HCT116 (cell line): ENCODE data around the gene SLC26A9. TPM values are rescaled to one million over a fixed set of nuclear protein-coding genes. Genes with fewer than 3 reads are reported as not detected.

Source experiments
- ATAC-seq: fragments of 200-7000 bp; cut with Tn5 transposase; 2 replicates; pipeline ENCODE4 v1.9.1; 2020; ENCODE audit warnings: mild to moderate bottlenecking, moderate library complexity
- BruUV-seq: library from RNA; stranded (reverse); fragments of 400-500 nt; replicated peaks from 2 replicates; lab custom pipeline; 2021; lab: Mats Ljungman, UMichigan
- CTCF ChIA-PET: fragments of 300-600 bp; sonication (Branson Sonifier 250); formaldehyde crosslinking; loops from one replicate; lab custom pipeline; 2021; ENCODE audit warnings: antibody characterized with exemption; lab: Charles Lee
- POLR2A ChIA-PET: fragments of 300-600, 350-600 bp; sonication (Branson Sonifier 250); formaldehyde crosslinking; loops from one replicate; lab custom pipeline; 2021; ENCODE audit warnings: antibody characterized with exemption; lab: Charles Lee
- RAD21 ChIA-PET, 2 experiments: fragments of 300-600 bp; sonication (Branson Sonifier 250); formaldehyde crosslinking; loops; one replicate each; lab custom pipeline; 2023; ENCODE audit warnings: low total read pairs in 2 of 2; ENCODE audit not compliant: uncharacterized antibody in 2 of 2, unreplicated experiment in 2 of 2, low non-redundant PET in 1 of 2; lab: Charles Lee
- DNase-seq: peaks from one replicate; pipeline ENCODE4 v3.0.0-alpha.2; 2010; ENCODE audit warnings: low read depth, low spot score
- H2AFZ ChIP-seq: fragments of 200-600 bp; shearing (Covaris generic), sonication (generic); 2 replicates; pipeline ENCODE4 v1.6.1; 2017; ENCODE audit warnings: low read depth, mixed run types, mixed read lengths, antibody characterized with exemption, low read length; ENCODE audit not compliant: poor library complexity, severe bottlenecking
- H3K27ac ChIP-seq: 2 replicates; pipeline ENCODE4 v1.5.1; 2012; ENCODE audit warnings: low read depth, low read length
- H3K27me3 ChIP-seq: fragments of 200-600 bp; sonication (generic); 2 replicates; pipeline ENCODE4 v1.6.1; 2016; ENCODE audit warnings: mixed run types, low read length, mixed read lengths; ENCODE audit not compliant: insufficient read depth
- H3K36me3 ChIP-seq, 2 experiments: fragments of 200-500 bp in 1 of 2; fragments of 200-600 bp in 1 of 2; sonication (Bioruptor generic) in 1 of 2; sonication (generic) in 1 of 2; 2 replicates each; pipeline versions ENCODE4 v1.5.1 to v1.6.1; 2014 to 2016; ENCODE audit warnings: low read length in 2 of 2, inconsistent platforms in 1 of 2, mixed read lengths in 1 of 2, mixed run types in 1 of 2; ENCODE audit not compliant: insufficient read depth in 2 of 2, control insufficient read depth in 1 of 2
- H3K4me1 ChIP-seq, 2 experiments: fragments of 200-600 bp in 1 of 2; sonication (generic) in 1 of 2; 2 replicates each; pipeline versions ENCODE4 v1.5.1 to v1.6.1; 2012 to 2017; ENCODE audit warnings: low read length in 2 of 2, inconsistent platforms in 1 of 2, mild to moderate bottlenecking in 1 of 2, mixed read lengths in 1 of 2, mixed run types in 1 of 2, moderate library complexity in 1 of 2; ENCODE audit not compliant: insufficient read depth in 2 of 2, control insufficient read depth in 1 of 2
- H3K4me2 ChIP-seq: fragments of 200-600 bp; sonication (generic); 2 replicates; pipeline ENCODE4 v1.6.1; 2017; ENCODE audit warnings: mixed run types, low read length, mixed read lengths
- H3K4me3 ChIP-seq, 2 experiments: fragments of 200-600 bp in 1 of 2; sonication (generic) in 1 of 2; replicated peaks in 1 of 2; 2 replicates each; pipeline ENCODE4 v1.5.1; 2011 to 2016; ENCODE audit warnings: low read length in 2 of 2, control low read depth in 1 of 2, low read depth in 1 of 2, mild to moderate bottlenecking in 1 of 2, mixed read lengths in 1 of 2, mixed run types in 1 of 2
- H3K79me2 ChIP-seq: fragments of 200-600 bp; sonication (generic); 2 replicates; pipeline ENCODE4 v1.6.1; 2017; ENCODE audit warnings: mild to moderate bottlenecking, mixed run types, low read length, moderate library complexity, mixed read lengths; ENCODE audit not compliant: insufficient read depth
- H3K9ac ChIP-seq: fragments of 200-600 bp; sonication (generic); 2 replicates; pipeline ENCODE4 v1.6.1; 2016; ENCODE audit warnings: low read length, mixed read lengths
- H3K9me2 ChIP-seq: fragments of 200-600 bp; sonication (generic), shearing (Covaris generic); 2 replicates; pipeline ENCODE4 v1.6.1; 2017; ENCODE audit warnings: mixed run types, mild to moderate bottlenecking, moderate library complexity; ENCODE audit not compliant: insufficient read depth
- H3K9me3 ChIP-seq, 2 experiments: fragments of 200-500 bp in 1 of 2; fragments of 200-600 bp in 1 of 2; sonication (Bioruptor generic) in 1 of 2; sonication (generic) in 1 of 2; 2 replicates each; pipeline ENCODE4 v1.6.1; 2014 to 2017; ENCODE audit warnings: low read length in 2 of 2, mixed read lengths in 2 of 2, inconsistent platforms in 1 of 2, low read depth in 1 of 2, mild to moderate bottlenecking in 1 of 2, mixed run types in 1 of 2, moderate library complexity in 1 of 2; ENCODE audit not compliant: control insufficient read depth in 1 of 2, insufficient read depth in 1 of 2
- H4K20me1 ChIP-seq: fragments of 200-600 bp; sonication (generic), shearing (Covaris generic); 2 replicates; pipeline ENCODE4 v1.6.1; 2017; ENCODE audit warnings: mixed run types, mild to moderate bottlenecking, moderate library complexity; ENCODE audit not compliant: insufficient read depth
- CBX3 ChIP-seq: IDR thresholded peaks from 2 replicates; pipeline ENCODE4 v1.6.1; 2012; ENCODE audit warnings: low read depth
- CEBPB ChIP-seq: IDR thresholded peaks from 2 replicates; pipeline ENCODE4 v1.6.1; 2012; ENCODE audit warnings: low read depth
- CTCF ChIP-seq, 3 experiments: fragments of 200-600 bp in 1 of 3; sonication (generic) in 1 of 3; IDR thresholded peaks in 2 of 3; conservative IDR thresholded peaks in 1 of 3; 2 replicates each; pipeline ENCODE4 v1.5.1; 2012 to 2017; ENCODE audit warnings: low read depth in 2 of 3, low read length in 2 of 3, antibody characterized with exemption in 1 of 3, borderline replicate concordance in 1 of 3, control low read depth in 1 of 3, mild to moderate bottlenecking in 1 of 3, mixed read lengths in 1 of 3, mixed run types in 1 of 3, moderate library complexity in 1 of 3; ENCODE audit not compliant: insufficient read depth in 1 of 3
- EGR1 ChIP-seq: IDR thresholded peaks from 2 replicates; pipeline ENCODE4 v1.6.1; 2012; ENCODE audit warnings: low read depth
- ELF1 ChIP-seq: IDR thresholded peaks from 2 replicates; pipeline ENCODE4 v1.6.1; 2012; ENCODE audit warnings: low read depth, borderline replicate concordance
- EZH2 ChIP-seq: fragments of 200-600 bp; sonication (generic); IDR thresholded peaks from 2 replicates; pipeline ENCODE4 v1.6.1; 2017; ENCODE audit warnings: antibody characterized with exemption, mixed run types
- EZH2phosphoT487 ChIP-seq: fragments of 200-600 bp; IDR thresholded peaks from 2 replicates; pipeline ENCODE4 v1.6.1; 2018; ENCODE audit warnings: antibody characterized with exemption, borderline replicate concordance
- FOSL1 ChIP-seq: IDR thresholded peaks from 2 replicates; pipeline ENCODE4 v1.6.1; 2012; ENCODE audit warnings: low read depth
- JUND ChIP-seq: IDR thresholded peaks from 2 replicates; pipeline ENCODE4 v1.6.1; 2012
- MAX ChIP-seq: IDR thresholded peaks from 2 replicates; pipeline ENCODE4 v1.6.1; 2012
- POLR2AphosphoS5 ChIP-seq: IDR thresholded peaks from 2 replicates; pipeline ENCODE4 v1.6.1; 2011; ENCODE audit warnings: mild to moderate bottlenecking, low read depth, low read length, moderate library complexity
- RAD21 ChIP-seq: IDR thresholded peaks from 2 replicates; pipeline ENCODE4 v1.6.1; 2012; ENCODE audit warnings: low read depth, mild to moderate bottlenecking
- REST ChIP-seq: IDR thresholded peaks from 2 replicates; pipeline ENCODE4 v1.6.1; 2012; ENCODE audit warnings: low read depth
- SIN3A ChIP-seq: IDR thresholded peaks from 2 replicates; pipeline ENCODE4 v1.6.1; 2012; ENCODE audit warnings: low read depth
- TCF7L2 ChIP-seq: IDR thresholded peaks from 2 replicates; pipeline ENCODE4 v1.7.0; 2011; ENCODE audit warnings: borderline replicate concordance, inconsistent platforms; ENCODE audit not compliant: insufficient read depth, insufficient read length; ENCODE audit errors: extremely low read depth
- YY1 ChIP-seq: IDR thresholded peaks from 2 replicates; pipeline ENCODE4 v1.6.1; 2011; ENCODE audit warnings: low read length, low read depth, moderate library complexity, mild to moderate bottlenecking; ENCODE audit not compliant: insufficient replicate concordance; ENCODE audit errors: extremely low read depth
- ZFX ChIP-seq: fragments of 450-650 bp; IDR thresholded peaks from 2 replicates; pipeline ENCODE4 v1.6.1; 2017
- ZNF274 ChIP-seq: fragments of 200-500 bp; sonication (Bioruptor generic); IDR thresholded peaks from 2 replicates; pipeline ENCODE4 v1.6.1; 2014; ENCODE audit warnings: mild to moderate bottlenecking, low read depth, low read length, inconsistent platforms
- intact Hi-C: fragments of 100-400 bp; cut with micrococcal nuclease; formaldehyde crosslinking; loops from 2 replicates; pipeline ENCODE4 v1.10.0; 2022
- total RNA-seq: library from RNA; stranded (reverse); gene quantifications from one replicate; pipeline ENCODE4 v1.2.1, GENCODE V29; 2021; ENCODE audit not compliant: unreplicated experiment

The SLC26A9 gene
- total RNA-seq, 1 experiment from 2014 or later, result not detected

- Histone ChIP-seq H3K79me2 (no peaks in the 10 kb centered on the region), H3K4me1 (peaks cover 7 to 15% of the 10 kb centered on the region in 2 experiments), H3K36me3 (no peaks in the 10 kb centered on the region), H3K27ac (no peak overlapping the region), H3K4me3 (no peak overlapping the region), H4K20me1 (no peaks in the 10 kb centered on the region), H3K4me2 (no peak overlapping the region), H3K9ac (no peak overlapping the region), H3K27me3 (peaks cover 44% of the 10 kb centered on the region), H2AFZ (no peak overlapping the region), H3K9me3 (no peaks in the 10 kb centered on the region), H3K9me2 (no peaks in the 10 kb centered on the region)
- POLR2A ChIA-PET, result no interaction called here
- RAD21 ChIA-PET, result no interaction called here
- no peak for DNase-seq
- intact Hi-C loops, result no loop called here
- no TSS peak for BruUV-seq
- CTCF ChIA-PET, result interaction anchor here (2.0 kb wide), 1 partner anchor 33 kb away, joined by 7 read pairs; no protein-coding TSS in a partner anchor
- TF ChIP-seq FOSL1 (no peak), EZH2 (no peak), RAD21 (no peak), SIN3A (no peak), MAX (no peak), POLR2AphosphoS5 (no peak), JUND (no peak), YY1 (no peak), EGR1 (no peak), ZFX (no peak), TCF7L2 (no peak), CBX3 (no peak), REST (no peak), CTCF (IDR thresholded peaks at IDR 0.05 in 2 of 3, conservative IDR thresholded peaks at IDR 0.05 in 1 of 3; ENCODE audit: borderline replicate concordance in 1 of 3, insufficient read depth in 1 of 3, low read depth in 2 of 3, low read length in 2 of 3) (no peak), CEBPB (no peak), ZNF274 (no peak), ELF1 (no peak), EZH2phosphoT487 (no peak)
- TF ChIP-seq, all 23 proteins: peak for 0
- ATAC-seq, result no peak
Measured at GRCh38 chr1:205944525-205944924, 1.3 kb upstream of the SLC26A9 start.
